HG02938 (cell line): ENCODE data around the gene NFKBIB.
"Not testable (repeated sequence)": the region's sequence is repeated elsewhere in the genome, so short reads cannot be mapped to it uniquely, and the experiment has no call there.

Source experiments
- ATAC-seq: cut with Tn5 transposase; IDR thresholded peaks from one replicate; pipeline ENCODE4 v1.9.1; 2021; ENCODE audit warnings: mild to moderate bottlenecking, moderate library complexity; ENCODE audit not compliant: unreplicated experiment

Gene NFKBIB

GRCh38 chr19:38899447-38900201 is at the start of gene NFKBIB, which contains the start of gene SIRT2:
Gene NFKBIB, plus strand, starts transcription at chr19:38899969. Its CDS starts 64 bp downstream, at chr19:38900033.
Gene SIRT2, minus strand, starts transcription at chr19:38899618. Its CDS starts 97 bp downstream, at chr19:38899521.
- peak; percentile 92 for ATAC-seq

- peak; percentile 69 for ATAC-seq
These were observed 49.3 kb upstream of the NFKBIB start for GRCh38 chr19:38850436-38850975.

GRCh38 chr19:38850976-38851621 is 48.7 kb upstream of the NFKBIB start:
- no peak for ATAC-seq

- ATAC-seq = no peak
These were observed 48.0 kb upstream of the NFKBIB start for GRCh38 chr19:38851622-38852230.

- ATAC-seq = no peak
These were observed 47.3 kb upstream of the NFKBIB start for GRCh38 chr19:38852231-38853044.

GRCh38 chr19:38853214-38853613 is 46.6 kb upstream of the NFKBIB start:
- no peak for ATAC-seq

GRCh38 chr19:38854961-38855360 is 44.8 kb upstream of the NFKBIB start:
- not testable (repeated sequence) for ATAC-seq

GRCh38 chr19:38855751-38856150 is 44.0 kb upstream of the NFKBIB start:
- not testable (repeated sequence) for ATAC-seq

GRCh38 chr19:38856813-38857212 is 43.0 kb upstream of the NFKBIB start:
- no peak for ATAC-seq

GRCh38 chr19:38859631-38860204 is 40.1 kb upstream of the NFKBIB start:
- ATAC-seq = not testable (repeated sequence)

GRCh38 chr19:38861368-38861767 is 38.4 kb upstream of the NFKBIB start:
- ATAC-seq = no peak

- ATAC-seq = no peak
These were observed 37.3 kb upstream of the NFKBIB start for GRCh38 chr19:38862321-38863059.

GRCh38 chr19:38867171-38867780 is 32.5 kb upstream of the NFKBIB start:
- ATAC-seq = no peak

GRCh38 chr19:38868551-38868950 is 31.2 kb upstream of the NFKBIB start:
- no peak for ATAC-seq

GRCh38 chr19:38869160-38869835 is 30.5 kb upstream of the NFKBIB start:
- ATAC-seq = no peak

- ATAC-seq = no peak
These were observed 29.7 kb upstream of the NFKBIB start for GRCh38 chr19:38869836-38870607.

- no peak for ATAC-seq
These were observed 29.2 kb upstream of the NFKBIB start for GRCh38 chr19:38870612-38871011.

- not testable (repeated sequence) for ATAC-seq
These were observed 26.4 kb upstream of the NFKBIB start for GRCh38 chr19:38873400-38873799.
